GM19455 (cell line): ENCODE results near the gene ARHGAP12.
A peak's percentile ranks its signal among the peaks of the same experiment; 100 is the strongest.

Source experiments
- ATAC-seq: cut with Tn5 transposase; IDR thresholded peaks from one replicate; pipeline ENCODE4 v1.9.1; 2021; ENCODE audit not compliant: unreplicated experiment

ARHGAP12 gene

GRCh38 chr10:31948021-31948420 lies 19.4 kb upstream of the ARHGAP12 start:
- no peak for ATAC-seq

- no peak for ATAC-seq
Observed at GRCh38 chr10:31947144-31947926, 18.7 kb upstream of the ARHGAP12 start.

DNA sequence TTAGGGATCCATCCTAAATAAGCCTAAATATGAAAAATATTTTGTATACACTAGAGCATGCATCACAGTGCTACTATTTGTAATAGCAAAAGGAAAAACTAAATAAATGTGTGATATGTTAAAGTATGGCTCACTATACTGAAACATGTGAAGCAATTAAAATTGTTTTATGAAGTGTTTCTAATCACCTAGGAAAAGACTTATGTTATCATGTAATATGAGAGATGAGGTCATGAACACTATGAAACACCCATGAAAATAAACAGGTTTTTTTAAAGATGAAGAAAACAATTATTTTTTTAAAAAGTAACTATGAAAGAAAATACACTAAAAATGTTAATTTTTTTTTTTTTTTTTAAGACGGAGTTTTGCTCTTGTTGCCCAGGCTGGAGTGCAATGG lies 16.8 kb upstream of the ARHGAP12 start:
- no peak for ATAC-seq

GRCh38 chr10:31944071-31944433 lies 15.4 kb upstream of the ARHGAP12 start:
- no peak for ATAC-seq

GRCh38 chr10:31942892-31943291 lies 14.3 kb upstream of the ARHGAP12 start:
- no peak for ATAC-seq

- ATAC-seq: no peak
Observed at GRCh38 chr10:31942435-31942834, 13.8 kb upstream of the ARHGAP12 start.

GRCh38 chr10:31940839-31941653 lies 12.4 kb upstream of the ARHGAP12 start:
- ATAC-seq: no peak

- no peak for ATAC-seq
Observed at GRCh38 chr10:31939797-31940708, 11.4 kb upstream of the ARHGAP12 start.

GRCh38 chr10:31937371-31937770 lies 8.7 kb upstream of the ARHGAP12 start:
- no peak for ATAC-seq

DNA sequence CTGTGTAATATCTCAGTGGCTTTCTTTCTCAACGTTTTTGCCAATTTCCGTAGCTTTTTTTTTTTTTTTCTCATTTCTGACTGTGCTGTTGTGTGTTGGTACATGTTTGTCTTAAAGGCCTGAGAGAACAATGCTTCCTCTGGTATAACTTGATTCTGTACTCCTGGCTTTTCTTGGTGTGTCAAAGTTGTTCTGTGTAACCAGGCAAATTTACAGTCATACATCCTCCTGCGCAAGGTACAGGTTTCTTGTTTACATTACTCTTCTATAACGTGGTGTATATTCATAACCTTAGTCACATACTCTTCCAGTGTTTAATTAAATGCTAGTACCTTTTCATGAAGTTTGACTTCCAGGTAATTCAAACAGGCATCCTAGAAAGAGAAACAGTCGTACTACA lies 8.3 kb upstream of the ARHGAP12 start:
- no peak for ATAC-seq

- ATAC-seq: no peak
Observed at GRCh38 chr10:31936086-31936485, 7.5 kb upstream of the ARHGAP12 start.

GRCh38 chr10:31935678-31936077 lies 7.0 kb upstream of the ARHGAP12 start:
- ATAC-seq: no peak

DNA sequence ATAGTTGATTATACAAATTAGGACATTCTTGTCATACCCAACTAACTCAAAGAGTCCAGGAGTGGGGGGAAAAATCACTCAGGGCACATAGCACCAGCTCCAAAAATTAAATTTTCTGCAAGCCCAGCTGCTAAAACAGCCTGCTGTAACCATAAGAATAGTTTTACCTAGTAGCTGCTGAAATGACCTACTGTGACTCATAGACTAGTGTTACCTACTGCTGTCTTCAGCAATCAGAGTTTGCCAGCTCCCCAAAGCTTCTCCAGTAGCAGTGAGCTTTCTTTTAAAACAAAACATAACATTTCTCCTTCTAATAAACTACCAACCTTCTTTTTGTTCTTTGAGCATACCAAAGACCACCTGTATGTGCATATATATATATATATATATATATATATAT lies 4.2 kb upstream of the ARHGAP12 start:
- no peak for ATAC-seq

DNA sequence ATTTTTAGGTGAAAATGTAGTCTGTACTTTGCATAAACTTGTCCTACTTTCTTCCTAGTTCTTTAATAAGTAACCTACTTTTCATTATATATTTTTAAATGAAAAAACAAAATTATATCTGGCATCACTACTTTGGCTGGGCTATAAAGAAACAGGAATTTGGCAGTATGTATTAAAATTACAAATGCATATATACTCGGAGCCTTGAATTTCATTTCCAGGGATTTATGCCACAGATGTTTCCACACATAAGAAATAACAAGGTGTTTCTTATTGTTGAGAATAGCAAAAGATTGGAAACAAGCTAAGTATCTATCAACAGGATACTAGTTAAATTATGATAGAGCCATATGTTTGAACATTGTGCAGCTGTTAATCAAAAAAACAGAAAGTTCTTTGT lies 2.2 kb upstream of the ARHGAP12 start:
- no peak for ATAC-seq

GRCh38 chr10:31930023-31930751 lies 1.6 kb upstream of the ARHGAP12 start:
- ATAC-seq: peak; percentile 24

DNA sequence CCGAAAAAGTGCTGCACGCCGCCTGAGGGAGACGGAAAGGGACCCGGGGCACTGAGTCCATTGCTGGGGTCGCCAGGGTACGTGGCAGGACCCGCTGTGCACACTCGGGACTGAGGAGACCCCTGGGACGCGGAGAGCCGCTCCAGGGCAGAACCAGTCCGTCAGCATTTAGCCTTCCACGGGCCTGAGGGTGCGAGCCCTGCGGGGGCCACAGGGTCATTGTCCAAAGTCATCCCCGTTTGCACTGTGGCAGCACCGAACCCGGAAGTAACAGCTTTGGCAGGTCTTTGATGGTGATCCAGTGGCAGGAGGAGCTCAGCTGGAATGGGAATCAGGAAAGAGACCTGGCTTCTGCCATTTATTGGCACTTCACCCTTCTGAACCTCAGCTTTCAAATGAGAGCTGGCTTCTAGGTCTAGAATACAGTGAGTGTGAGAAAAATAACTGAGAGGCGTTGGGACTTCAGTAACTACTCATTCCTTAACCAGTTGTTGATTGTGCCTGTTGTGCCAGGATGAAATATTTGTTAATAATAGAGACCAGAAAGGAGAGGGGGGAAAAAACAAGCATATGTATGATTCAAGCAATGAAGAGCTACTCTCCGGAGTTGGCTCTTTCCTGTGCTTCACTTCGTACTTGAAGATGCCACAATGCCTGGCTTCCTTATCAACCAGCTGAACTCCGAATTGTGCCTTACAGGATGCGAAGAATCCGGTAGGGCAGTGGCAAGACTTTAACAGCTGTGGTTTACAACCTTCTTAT lies 811 bp upstream of the ARHGAP12 start:
- ATAC-seq: peak; percentile 24

GRCh38 chr10:31927884-31928548 lies 615 bp downstream of the ARHGAP12 start:
- peak; percentile 34 for ATAC-seq

GRCh38 chr10:31927565-31927883 lies 1.1 kb downstream of the ARHGAP12 start:
- ATAC-seq: no peak

DNA sequence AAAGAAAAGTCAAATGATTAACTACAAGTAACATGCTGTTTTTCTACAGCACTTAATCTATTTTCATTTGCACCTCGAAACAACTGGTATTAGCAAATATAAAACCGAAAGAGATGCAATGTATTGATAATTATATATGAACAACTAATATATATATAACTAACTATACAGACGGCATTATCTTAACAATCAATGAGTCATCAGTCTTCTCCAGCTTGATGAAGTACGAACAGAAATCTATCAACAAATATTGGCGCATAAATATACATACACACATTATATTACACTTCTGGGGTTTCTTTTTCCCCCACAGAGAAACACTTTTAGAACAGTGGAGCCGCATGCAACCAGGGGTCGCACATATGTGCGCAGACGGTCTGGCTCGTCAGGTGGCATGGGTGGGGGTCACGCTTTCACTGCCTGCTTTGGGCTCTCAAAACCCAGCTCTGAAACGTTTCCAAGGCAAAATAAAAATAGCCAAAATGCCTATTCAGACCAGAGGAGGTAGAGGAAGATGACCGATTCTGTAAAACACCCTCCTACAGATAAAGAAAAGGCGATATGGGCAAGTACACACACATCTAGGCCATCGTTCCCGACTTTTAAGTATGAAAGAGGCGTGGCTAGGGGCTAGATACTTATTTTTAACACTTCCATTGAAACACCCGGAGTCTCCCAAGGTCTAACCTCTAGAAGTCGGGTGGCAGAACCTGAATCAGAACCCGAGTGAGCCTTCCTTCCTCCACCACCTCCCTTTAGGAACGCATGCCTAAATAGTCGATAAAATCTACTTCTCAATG lies 1.7 kb downstream of the ARHGAP12 start:
- ATAC-seq: no peak
